HG03064 (cell line): ENCODE data around the gene RALGAPA2.

Source experiments
- ATAC-seq: cut with Tn5 transposase; IDR thresholded peaks from one replicate; pipeline ENCODE4 v1.9.1; 2021; ENCODE audit warnings: low read depth; ENCODE audit not compliant: unreplicated experiment

Gene RALGAPA2

DNA sequence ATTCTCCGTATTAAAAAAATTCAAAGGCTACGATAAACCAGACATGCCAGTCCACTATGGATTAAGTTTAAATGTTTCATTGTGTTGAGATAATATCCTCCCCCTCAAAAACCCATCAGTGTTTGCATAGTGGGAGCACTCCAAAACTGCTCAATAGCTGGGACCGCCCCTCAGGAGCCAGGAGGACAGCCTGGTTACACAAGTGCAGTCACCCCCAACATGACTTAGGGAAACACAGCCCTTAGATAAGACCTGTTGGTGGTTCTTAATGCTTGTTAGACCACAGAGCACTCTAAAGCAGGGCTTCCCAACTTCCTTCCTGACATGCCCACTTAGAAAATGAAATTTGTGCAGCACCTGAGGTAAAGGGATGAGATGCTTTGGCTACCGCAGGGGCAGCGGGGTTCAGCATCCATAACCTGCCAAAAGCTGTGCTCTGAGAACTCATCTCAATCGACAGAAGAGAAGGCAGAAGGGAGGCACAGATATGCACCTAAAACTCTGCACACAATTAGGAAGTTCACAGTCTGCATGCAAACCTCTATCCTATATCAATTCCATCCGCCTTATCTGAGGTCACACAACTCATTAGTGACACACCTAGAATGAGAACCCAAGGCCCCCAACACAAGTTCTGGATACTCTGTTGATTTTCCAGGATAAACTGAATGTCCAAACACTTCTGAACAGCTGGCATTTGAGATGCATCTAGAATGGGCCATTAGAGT, 74.3 kb downstream of the RALGAPA2 start:
- ATAC-seq = no peak

DNA sequence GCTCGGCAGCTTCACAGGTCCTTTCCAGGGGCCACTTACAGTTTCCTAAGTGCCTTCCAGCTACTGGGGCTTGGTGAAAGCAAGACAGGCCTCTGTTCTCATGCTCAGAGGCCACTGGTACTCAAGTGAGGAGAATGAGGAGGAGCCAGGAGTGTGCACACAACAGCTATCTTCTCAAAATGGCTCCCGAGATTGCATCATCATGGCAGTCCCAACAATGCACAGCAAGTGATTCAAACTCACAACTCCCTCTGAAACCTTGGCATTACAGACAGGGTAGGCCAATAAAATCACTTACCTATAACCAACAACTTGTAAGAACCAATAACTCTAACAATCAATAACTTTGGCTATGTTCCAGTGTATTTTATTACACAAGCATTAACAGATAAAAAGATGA, 77.4 kb downstream of the RALGAPA2 start:
- no peak for ATAC-seq

GRCh38 chr20:20632644-20633043, 79.8 kb downstream of the RALGAPA2 start:
- no peak for ATAC-seq

GRCh38 chr20:20630551-20630950, 81.9 kb downstream of the RALGAPA2 start:
- no peak for ATAC-seq

DNA sequence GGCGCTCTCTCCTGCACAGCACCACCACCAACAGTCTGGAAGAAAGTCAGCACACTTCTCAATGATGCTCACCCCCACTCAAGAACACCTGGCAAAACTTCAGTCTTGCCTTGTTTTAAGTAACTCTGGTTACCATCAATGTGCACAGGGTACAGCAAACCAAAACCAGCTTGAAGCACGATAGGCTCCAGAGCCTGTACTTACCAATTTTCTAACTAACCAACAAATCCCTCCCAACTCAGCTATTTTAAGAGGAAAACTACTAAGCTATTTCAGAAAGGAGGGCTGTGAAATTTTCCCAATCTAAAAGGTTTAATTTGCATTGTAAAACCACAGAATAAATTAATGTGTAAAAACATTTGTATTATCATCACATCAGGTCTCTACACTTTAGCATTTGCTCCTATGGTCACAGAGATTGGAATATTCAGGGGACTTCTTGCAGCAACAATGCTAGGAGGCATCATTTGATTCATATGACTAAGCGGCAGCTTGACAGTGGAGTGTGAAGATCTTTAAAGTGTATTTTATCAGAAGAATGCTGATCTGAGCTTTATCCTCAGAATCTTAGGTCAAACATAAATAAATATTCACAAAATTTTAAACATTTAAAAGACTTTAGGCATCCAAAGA, 82.8 kb downstream of the RALGAPA2 start:
- no peak for ATAC-seq

- no peak for ATAC-seq
These were observed 84.1 kb downstream of the RALGAPA2 start for GRCh38 chr20:20628314-20628713.

- no peak for ATAC-seq
These were observed 85.0 kb downstream of the RALGAPA2 start for GRCh38 chr20:20627471-20627870.

DNA sequence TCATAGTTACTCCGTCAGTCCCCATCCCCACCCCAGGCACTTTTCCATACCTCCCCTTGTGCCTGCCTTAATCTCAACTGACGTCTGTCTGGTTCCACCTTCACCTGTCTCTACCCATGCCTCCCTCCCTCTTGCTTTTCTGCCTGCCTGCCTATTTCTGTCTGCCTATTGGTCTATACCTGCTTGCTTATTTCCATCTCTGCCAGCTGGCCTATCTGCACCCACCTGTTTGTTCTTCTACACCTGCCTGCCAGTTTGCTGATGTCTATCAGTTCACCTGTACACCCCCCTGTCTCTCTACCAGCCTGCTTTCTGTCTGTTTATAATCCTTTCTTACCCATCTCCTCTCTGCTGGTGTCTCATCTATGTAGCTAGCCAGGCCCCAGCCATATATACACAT, 87.5 kb downstream of the RALGAPA2 start:
- ATAC-seq = no peak

DNA sequence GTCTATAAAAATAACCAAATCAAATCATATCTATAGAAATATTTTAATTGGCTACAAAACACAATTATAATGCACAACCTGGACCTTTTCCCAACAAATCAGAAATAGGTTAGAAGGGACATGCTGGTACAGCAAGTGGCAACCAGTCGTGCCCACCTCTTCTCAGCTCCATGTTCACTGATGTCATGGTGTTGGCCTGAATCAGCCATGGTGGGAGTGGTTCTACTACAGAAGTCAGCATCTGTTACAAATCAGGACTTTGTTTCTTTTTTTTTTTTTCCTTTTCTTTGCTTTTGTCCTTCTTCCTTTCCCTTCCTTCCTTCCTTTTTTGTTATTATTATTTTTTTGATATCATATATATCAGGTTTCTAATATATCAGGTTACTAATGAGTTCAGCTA, 91.2 kb downstream of the RALGAPA2 start:
- ATAC-seq = no peak

- ATAC-seq = no peak
These were observed 98.1 kb downstream of the RALGAPA2 start for GRCh38 chr20:20614391-20614790.

DNA sequence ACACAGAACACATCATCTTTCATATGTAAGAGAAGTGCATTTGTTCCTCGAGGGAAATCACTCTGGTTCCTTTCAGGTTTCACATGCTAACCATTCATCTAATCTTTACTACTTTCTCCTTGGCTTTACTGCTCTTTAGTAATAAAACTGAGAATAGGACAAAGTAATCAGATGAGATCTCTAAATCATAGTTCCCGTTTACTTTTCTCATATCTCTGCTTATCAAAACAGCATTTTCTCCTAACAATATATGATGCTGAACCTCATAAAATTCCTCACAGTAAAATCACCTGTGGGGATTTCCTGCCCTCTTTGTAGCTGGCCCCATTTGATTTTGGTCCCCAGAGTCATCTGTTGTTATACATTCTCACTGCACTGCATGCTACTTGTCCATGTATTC, 100.2 kb downstream of the RALGAPA2 start:
- no peak for ATAC-seq

DNA sequence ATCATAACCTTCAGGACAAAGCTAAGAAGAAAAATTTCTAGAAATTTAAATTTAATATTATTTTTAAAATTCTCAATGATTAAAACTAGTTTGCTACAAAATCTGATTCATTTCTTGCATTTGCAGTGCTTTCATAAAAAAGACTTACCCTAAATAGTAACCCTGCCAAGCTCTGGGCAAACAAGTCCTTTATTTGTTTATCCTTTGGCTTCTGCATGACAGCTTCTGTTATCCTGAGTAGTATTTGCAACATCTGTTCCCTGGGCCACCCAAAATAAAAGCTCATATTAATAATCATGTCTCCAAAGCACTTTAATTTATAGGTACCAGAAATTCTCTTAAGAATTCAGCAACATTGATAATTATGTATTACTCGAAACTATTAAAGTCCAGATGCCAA, 101.3 kb downstream of the RALGAPA2 start:
- ATAC-seq = no peak

- ATAC-seq = no peak
These were observed 102.9 kb downstream of the RALGAPA2 start for GRCh38 chr20:20609522-20609921.

DNA sequence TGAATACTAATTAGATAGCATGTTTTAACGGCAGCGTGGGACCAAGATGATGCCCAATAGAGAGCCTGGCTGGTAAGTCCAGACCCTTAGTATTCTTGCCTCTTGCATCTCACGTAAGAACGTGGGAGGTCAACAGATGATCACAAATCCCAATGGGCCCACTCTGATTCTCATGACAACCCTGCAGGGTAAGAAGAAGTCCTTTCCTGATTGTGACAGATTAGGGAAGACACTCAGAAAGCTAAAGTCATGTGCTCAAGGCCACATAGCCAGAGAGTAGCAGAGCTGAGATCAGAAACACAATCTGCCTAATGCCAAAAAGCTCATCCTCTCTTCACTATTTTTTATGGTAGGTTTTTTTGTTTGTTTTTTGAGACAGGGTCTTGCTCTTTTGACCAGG, 103.8 kb downstream of the RALGAPA2 start:
- ATAC-seq = no peak

GRCh38 chr20:20608041-20608440, 104.4 kb downstream of the RALGAPA2 start:
- no peak for ATAC-seq

- no peak for ATAC-seq
These were observed 105.6 kb downstream of the RALGAPA2 start for GRCh38 chr20:20606881-20607280.

DNA sequence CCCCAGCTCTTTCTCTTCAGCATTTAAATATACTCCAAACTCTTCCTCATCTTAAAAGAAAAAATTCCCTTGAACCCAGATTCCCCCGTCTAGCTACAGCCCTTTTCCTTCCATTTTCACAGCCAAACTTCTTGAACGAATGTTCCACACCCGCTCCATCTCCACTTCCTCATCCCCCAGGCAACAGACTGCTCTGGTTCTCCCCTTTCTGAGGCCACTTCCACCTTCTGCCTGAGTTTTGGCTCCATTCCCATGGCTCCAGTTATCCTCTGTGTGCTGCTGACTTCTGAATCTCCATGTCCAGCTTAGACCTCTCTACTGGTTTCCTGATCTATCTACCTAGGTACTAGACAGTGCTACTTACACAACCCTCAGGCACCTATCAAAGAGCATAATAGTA, 106.4 kb downstream of the RALGAPA2 start:
- ATAC-seq = no peak

GRCh38 chr20:20604907-20605306, 107.5 kb downstream of the RALGAPA2 start:
- no peak for ATAC-seq

- ATAC-seq = no peak
These were observed 108.1 kb downstream of the RALGAPA2 start for GRCh38 chr20:20604357-20604756.

DNA sequence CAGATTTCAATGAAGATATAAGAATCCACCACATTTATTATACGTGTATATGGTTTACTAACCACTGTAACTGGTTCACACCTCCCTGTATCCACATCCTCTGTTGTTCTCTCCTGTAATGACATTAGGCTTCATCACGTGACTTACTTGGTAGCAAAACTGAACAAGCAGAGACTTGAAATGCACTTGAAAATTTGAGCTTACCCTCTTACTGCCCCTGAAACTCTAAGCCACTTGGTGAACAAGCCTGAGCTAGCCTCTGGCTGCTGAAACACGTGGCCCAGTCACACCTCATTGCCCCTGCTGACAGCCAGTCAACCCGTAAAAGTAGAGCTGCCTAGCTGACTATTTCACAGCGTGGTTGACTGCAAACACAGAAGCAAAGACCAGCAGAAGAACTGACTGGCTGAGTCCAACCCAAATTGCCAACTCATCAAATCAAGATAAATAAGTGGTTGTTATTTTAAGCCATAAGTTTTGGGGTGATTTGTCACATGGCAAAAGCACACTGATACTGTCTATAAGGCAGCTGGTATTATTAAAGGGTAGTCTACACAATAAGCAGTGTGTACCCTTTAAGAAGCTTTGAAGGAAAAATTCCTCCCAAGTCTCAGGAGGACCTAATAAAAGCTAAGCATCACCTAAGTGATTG, 109.0 kb downstream of the RALGAPA2 start:
- ATAC-seq = peak; percentile 97

- no peak for ATAC-seq
These were observed 114.5 kb downstream of the RALGAPA2 start for GRCh38 chr20:20597966-20598365.

DNA sequence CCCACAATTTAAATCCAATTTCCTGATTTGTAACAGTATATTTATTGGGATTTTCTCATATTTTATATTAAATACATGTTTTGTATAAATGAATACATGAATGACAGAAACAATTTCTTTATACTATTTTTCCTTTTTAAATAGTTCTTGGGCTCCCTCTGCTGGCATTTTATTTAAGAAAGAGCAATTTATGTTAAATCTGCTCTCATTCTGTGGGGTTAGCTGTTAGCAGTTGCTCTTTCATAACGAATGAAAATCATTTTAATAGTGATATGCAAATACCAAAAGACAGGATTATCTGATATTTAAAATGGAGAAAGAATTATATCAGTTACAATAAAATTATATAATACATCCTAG, 118.3 kb downstream of the RALGAPA2 start:
- ATAC-seq = no peak
